Neuronal stem cell (in vitro differentiated cells): ENCODE measurements around the gene KLHDC8B.
A peak's percentile ranks its signal among the peaks of the same experiment; 100 is the strongest.

ENCODE experiments used
- DNase-seq: peaks from one replicate; pipeline ENCODE4 v3.0.0-alpha.2; 2013; ENCODE audit warnings: low spot score
- H2AFZ ChIP-seq: one replicate; pipeline ENCODE4 v1.6.1; 2013; ENCODE audit warnings: mild to moderate bottlenecking, low read length, inconsistent platforms
- H2AK5ac ChIP-seq: 2 replicates; pipeline ENCODE4 v1.6.1; 2013; ENCODE audit warnings: low read depth, mild to moderate bottlenecking, inconsistent platforms, low read length, moderate library complexity, mixed read lengths
- H2BK120ac ChIP-seq: 2 replicates; pipeline ENCODE4 v1.6.1; 2013; ENCODE audit warnings: low read depth, mild to moderate bottlenecking, inconsistent platforms, low read length, moderate library complexity, mixed read lengths
- H2BK12ac ChIP-seq: one replicate; pipeline ENCODE4 v1.6.1; 2013; ENCODE audit warnings: low read length, inconsistent platforms
- H2BK15ac ChIP-seq: 2 replicates; pipeline ENCODE4 v1.6.1; 2013; ENCODE audit warnings: mild to moderate bottlenecking, low read length, inconsistent platforms, mixed read lengths
- H2BK5ac ChIP-seq: one replicate; pipeline ENCODE4 v1.6.1; 2013; ENCODE audit warnings: inconsistent platforms, mild to moderate bottlenecking, low read length, moderate library complexity
- H3K14ac ChIP-seq: one replicate; pipeline ENCODE4 v1.6.1; 2013; ENCODE audit warnings: low read length, inconsistent platforms
- H3K18ac ChIP-seq: 2 replicates; pipeline ENCODE4 v1.6.1; 2013; ENCODE audit warnings: low read length, inconsistent platforms
- H3K23ac ChIP-seq: 2 replicates; pipeline ENCODE4 v1.6.1; 2013; ENCODE audit warnings: low read depth, mild to moderate bottlenecking, mixed read lengths, low read length, inconsistent platforms; ENCODE audit not compliant: poor library complexity
- H3K27ac ChIP-seq: replicated peaks from 3 replicates; pipeline ENCODE4 v1.5.1; 2013; ENCODE audit warnings: low read length, inconsistent platforms
- H3K27me3 ChIP-seq, 3 experiments: 2 replicates each; pipeline ENCODE4 v1.6.1; 2013; ENCODE audit warnings: low read length in 3 of 3, mild to moderate bottlenecking in 2 of 3, inconsistent platforms in 1 of 3, low read depth in 1 of 3, mixed read lengths in 1 of 3, moderate library complexity in 1 of 3; ENCODE audit not compliant: control insufficient read depth in 3 of 3, insufficient read depth in 3 of 3
- H3K36me3 ChIP-seq, 2 donors: replicated peaks in 1 of 2; 2 replicates each; pipeline ENCODE4 v1.6.1; 2013; ENCODE audit warnings: low read length in 2 of 2; ENCODE audit not compliant: control insufficient read depth in 2 of 2, insufficient read depth in 2 of 2
- H3K4ac ChIP-seq: 2 replicates; pipeline ENCODE4 v1.6.1; 2013; ENCODE audit warnings: inconsistent platforms, mild to moderate bottlenecking, low read length, moderate library complexity
- H3K4me1 ChIP-seq, 2 donors: 1 replicate in 1 of 2; 2 replicates in 1 of 2; pipeline ENCODE4 v1.6.1; 2013; ENCODE audit warnings: low read length in 2 of 2, low read depth in 1 of 2; ENCODE audit not compliant: control insufficient read depth in 2 of 2, insufficient read depth in 1 of 2
- H3K4me2 ChIP-seq: one replicate; pipeline ENCODE4 v1.6.1; 2013; ENCODE audit warnings: mild to moderate bottlenecking, low read length, inconsistent platforms; ENCODE audit not compliant: insufficient read depth, poor library complexity, severe bottlenecking
- H3K4me3 ChIP-seq, 2 donors: 2 replicates each; pipeline ENCODE4 v1.5.1; 2013; ENCODE audit warnings: low read length in 2 of 2, mild to moderate bottlenecking in 2 of 2, inconsistent platforms in 1 of 2, moderate library complexity in 1 of 2
- H3K79me1 ChIP-seq: one replicate; pipeline ENCODE4 v1.6.1; 2013; ENCODE audit warnings: low read depth, mild to moderate bottlenecking, inconsistent platforms, low read length, moderate library complexity
- H3K9ac ChIP-seq: one replicate; pipeline ENCODE4 v1.6.1; 2013; ENCODE audit warnings: mild to moderate bottlenecking, low read depth, low read length, inconsistent platforms; ENCODE audit not compliant: poor library complexity
- H3K9me3 ChIP-seq, 2 donors: replicated peaks in 1 of 2; 2 replicates each; pipeline versions ENCODE3 to v1.6.1; 2013; ENCODE audit warnings: low read length in 2 of 2, mild to moderate bottlenecking in 2 of 2, inconsistent platforms in 1 of 2, low read depth in 1 of 2, mixed read lengths in 1 of 2, moderate library complexity in 1 of 2; ENCODE audit not compliant: control insufficient read depth in 2 of 2, insufficient read depth in 1 of 2
- H4K8ac ChIP-seq: one replicate; pipeline ENCODE4 v1.6.1; 2013; ENCODE audit warnings: low read depth, mild to moderate bottlenecking, inconsistent platforms, low read length, moderate library complexity
- H4K91ac ChIP-seq: one replicate; pipeline ENCODE4 v1.6.1; 2013; ENCODE audit warnings: low read length, low read depth, mild to moderate bottlenecking, inconsistent platforms; ENCODE audit not compliant: poor library complexity
- WGBS, 2 donors: extraction: QIAGEN DNeasy Blood & Tissue Kit; methylation state at CpG; one replicate each; pipeline ENCODE4 v1.1.7; 2013; ENCODE audit warnings: missing lambda C conversion rate in 2 of 2, mixed read lengths in 1 of 2; ENCODE audit not compliant: insufficient read length in 2 of 2, insufficient replicate concordance in 1 of 2; ENCODE audit errors: extremely low coverage in 2 of 2; 5-methylcytosine and 5-hydroxymethylcytosine counted together

KLHDC8B gene

DNA sequence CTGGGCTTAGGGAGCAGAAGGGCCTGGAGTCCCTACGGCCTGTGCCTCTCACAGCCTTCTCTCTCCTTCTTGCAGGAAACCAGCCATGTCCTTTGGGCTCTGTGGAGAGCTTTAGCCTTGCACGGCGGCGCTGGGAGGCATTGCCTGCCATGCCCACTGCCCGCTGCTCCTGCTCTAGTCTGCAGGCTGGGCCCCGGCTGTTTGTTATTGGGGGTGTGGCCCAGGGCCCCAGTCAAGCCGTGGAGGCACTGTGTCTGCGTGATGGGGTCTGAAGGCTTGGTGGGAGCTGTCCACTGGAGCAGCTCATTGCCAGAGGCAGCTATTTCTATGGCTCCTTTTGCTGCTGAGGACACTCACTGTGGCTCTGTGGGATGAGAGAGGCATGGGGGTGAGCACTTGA is 4.1 kb downstream of the KLHDC8B start:
- H3K4me2 ChIP-seq, result no peak overlapping the region
- WGBS, 2 donors, result no CpG with 5 or more reads among the region's 8 CpGs

DNA sequence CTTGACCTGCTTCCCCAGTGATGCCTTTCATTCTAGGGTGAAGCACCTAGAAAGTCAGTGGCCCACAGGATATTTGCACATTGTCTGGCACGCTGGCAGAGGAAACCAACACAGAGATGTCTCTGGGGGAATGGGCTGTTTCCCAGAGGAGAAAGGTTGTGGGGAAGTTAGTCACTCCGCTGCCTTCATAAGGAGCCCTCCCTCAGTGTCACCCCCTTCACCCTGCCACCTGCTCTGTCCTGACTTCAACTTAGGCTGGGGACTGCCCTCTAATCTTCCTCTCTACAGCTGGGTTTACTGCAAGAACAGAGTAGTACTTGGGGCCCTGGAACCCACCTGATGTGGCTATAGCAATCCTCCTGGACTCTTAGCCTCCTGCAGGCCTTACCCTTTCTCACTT is 5.7 kb downstream of the KLHDC8B start:
- Histone ChIP-seq H3K14ac (no peak overlapping the region), H2BK15ac (no peak overlapping the region), H3K4ac (no peak overlapping the region), H2BK5ac (no peak overlapping the region), H4K91ac (no peak overlapping the region), H3K9me3 (no peaks in the 10 kb centered on the region), H3K23ac (no peak overlapping the region), H2BK120ac (no peak overlapping the region), H2AFZ (no peak overlapping the region), H3K18ac (no peak overlapping the region), H2BK12ac (no peak overlapping the region), H3K4me3 (no peak overlapping the region), H4K8ac (no peak overlapping the region), H3K9ac (no peak overlapping the region), H3K27ac (no peak overlapping the region), H3K36me3 (peaks cover 22 to 33% of the 10 kb centered on the region in 2 donors), H3K27me3 (no peaks in the 10 kb centered on the region), H2AK5ac (no peak overlapping the region), H3K4me2 (no peak overlapping the region), H3K79me1 (peaks cover 11% of the 10 kb centered on the region), H3K4me1 (peaks cover 25% of the 10 kb centered on the region in 2 donors)
- DNase-seq, result no peak
- WGBS, 2 donors, result no CpG with 5 or more reads among the region's 2 CpGs

More for the DNA sequence above, 4.1 kb downstream of the KLHDC8B start:
- no peak overlapping the region for H4K8ac ChIP-seq
- H3K4ac ChIP-seq, result no peak overlapping the region
- no peak overlapping the region for H3K9ac ChIP-seq
- H2BK5ac ChIP-seq, result no peak overlapping the region
- H2AFZ ChIP-seq, result no peak overlapping the region
- no peak overlapping the region for H2AK5ac ChIP-seq
- no peak overlapping the region for H3K27ac ChIP-seq
- no peak overlapping the region for H4K91ac ChIP-seq
- H3K4me3 ChIP-seq, result no peak overlapping the region
- H3K79me1 ChIP-seq, result peaks cover 11% of the 10 kb centered on the region
- no peaks in the 10 kb centered on the region for H3K27me3 ChIP-seq
- no peak overlapping the region for H2BK12ac ChIP-seq
- H3K18ac ChIP-seq, result peak overlapping the region; percentile 42
- H3K14ac ChIP-seq, result no peak overlapping the region
- H3K9me3 ChIP-seq, result no peaks in the 10 kb centered on the region
- peaks cover 22 to 33% of the 10 kb centered on the region in 2 donors for H3K36me3 ChIP-seq
- H3K23ac ChIP-seq, result no peak overlapping the region
- H2BK15ac ChIP-seq, result no peak overlapping the region
- DNase-seq, result no peak
- peaks cover 25 to 29% of the 10 kb centered on the region in 2 donors for H3K4me1 ChIP-seq
- no peak overlapping the region for H2BK120ac ChIP-seq

DNA sequence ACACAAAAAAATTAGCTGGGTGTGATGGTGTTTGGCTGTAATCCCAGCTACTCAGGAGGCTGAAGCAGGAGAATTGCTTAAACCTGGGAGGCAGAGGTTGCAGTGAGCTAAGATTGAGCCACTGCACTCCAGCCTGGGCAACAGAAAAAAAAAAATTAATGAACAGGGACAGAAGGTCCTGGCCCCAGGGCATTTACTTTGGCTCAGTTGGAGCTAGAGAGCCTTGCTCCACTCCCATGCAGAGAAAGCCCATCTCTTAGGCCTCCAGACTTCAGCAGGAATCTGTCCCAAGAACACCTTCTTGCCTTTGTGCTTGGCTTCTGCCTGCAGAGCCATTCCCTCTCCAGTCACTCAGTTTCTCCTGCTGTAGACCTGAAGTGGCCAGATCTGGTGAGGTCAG is 8.7 kb downstream of the KLHDC8B start:
- Histone ChIP-seq H2AFZ (no peak overlapping the region), H3K4ac (no peak overlapping the region), H3K9ac (no peak overlapping the region), H3K23ac (no peak overlapping the region), H3K4me1 (peaks cover 0 to under 1% of the 10 kb centered on the region in 2 donors), H3K79me1 (peaks cover 5% of the 10 kb centered on the region), H3K27me3 (no peaks in the 10 kb centered on the region), H4K91ac (no peak overlapping the region), H2AK5ac (no peak overlapping the region), H3K9me3 (no peaks in the 10 kb centered on the region), H3K4me2 (no peak overlapping the region), H4K8ac (no peak overlapping the region), H2BK5ac (no peak overlapping the region), H2BK12ac (no peak overlapping the region), H2BK120ac (no peak overlapping the region), H3K18ac (no peak overlapping the region), H3K4me3 (no peak overlapping the region), H3K27ac (no peak overlapping the region), H3K36me3 (peaks cover 15 to 22% of the 10 kb centered on the region in 2 donors), H3K14ac (no peak overlapping the region), H2BK15ac (no peak overlapping the region)
- DNase-seq, result no peak

DNA sequence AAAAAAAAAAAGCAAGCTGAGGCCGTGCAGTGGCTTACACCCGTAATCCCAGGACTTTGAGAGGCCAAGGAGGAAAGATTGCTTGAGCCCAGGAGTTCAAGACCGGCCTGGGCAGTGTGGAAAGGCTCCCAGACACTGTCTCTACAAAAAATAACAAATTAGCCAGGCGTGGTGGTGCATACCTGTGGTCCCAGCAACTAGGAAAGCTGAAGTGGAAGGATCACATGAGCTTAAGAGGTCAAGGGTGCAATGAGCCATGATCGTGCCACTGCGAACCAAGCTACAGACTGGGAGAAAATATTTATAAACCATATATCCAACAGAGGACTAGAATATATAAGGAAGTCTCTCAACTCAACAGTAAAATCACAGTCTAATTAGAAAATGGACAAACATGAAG is 10.0 kb downstream of the KLHDC8B start:
- Histone ChIP-seq H3K4me2 (no peak overlapping the region), H3K14ac (no peak overlapping the region), H3K9ac (no peak overlapping the region), H3K4ac (no peak overlapping the region), H2AFZ (no peak overlapping the region), H2BK15ac (no peak overlapping the region), H3K23ac (no peak overlapping the region), H3K4me1 (no peaks in the 10 kb centered on the region), H2BK12ac (no peak overlapping the region), H3K36me3 (peaks cover 3 to 9% of the 10 kb centered on the region in 2 donors), H4K8ac (no peak overlapping the region), H2BK5ac (no peak overlapping the region), H3K9me3 (no peaks in the 10 kb centered on the region), H3K27ac (no peak overlapping the region), H2AK5ac (no peak overlapping the region), H3K79me1 (no peaks in the 10 kb centered on the region), H4K91ac (no peak overlapping the region), H2BK120ac (no peak overlapping the region), H3K4me3 (no peak overlapping the region), H3K18ac (no peak overlapping the region), H3K27me3 (no peaks in the 10 kb centered on the region)
- no CpG with 5 or more reads among the region's 6 CpGs for WGBS, 2 donors
- no peak for DNase-seq
